K562 (cell line): ENCODE measurements around the gene SIGLEC7. TPM values are rescaled to one million over a fixed set of nuclear protein-coding genes. Genes with fewer than 3 reads are reported as not detected.

Experiments
- ATAC-seq: fragments of 200-7000 bp; cut with Tn5 transposase; 3 replicates; pipeline ENCODE4 v1.9.1; 2020; ENCODE audit warnings: moderate library complexity
- BruUV-seq: library from RNA; stranded (reverse); fragments of 400-500 nt; replicated peaks from 2 replicates; lab custom pipeline; 2021; lab: Mats Ljungman, UMichigan
- CTCF ChIA-PET: fragments of 300-600 bp; formaldehyde crosslinking; extraction: SDS; loops from one replicate; lab custom pipeline; 2021; ENCODE audit warnings: low intra/inter-chr PET ratio; lab: Yijun Ruan, JAX
- POLR2A ChIA-PET: fragments of 300-600, 350-650 bp; sonication (Branson Sonifier 250); formaldehyde crosslinking; extraction: SDS; loops from one replicate; lab custom pipeline; 2021; ENCODE audit warnings: antibody characterized with exemption, inconsistent platforms; lab: Yijun Ruan, JAX
- DNase-seq, 4 experiments: peaks; one replicate each; pipeline versions ENCODE4 v3.0.0 to v3.0.0-alpha.2; 2011 to 2018; ENCODE audit warnings: low spot score in 3 of 4, mixed read lengths in 3 of 4; ENCODE audit errors: extremely low read depth in 1 of 4
- FAIRE-seq: peaks from 2 replicates; lab custom pipeline; 2011; peaks lifted over from hg19 to GRCh38; lab: Jason Lieb, UNC
- H2AFZ ChIP-seq: 2 replicates; pipeline ENCODE4 v1.6.0; 2011; ENCODE audit warnings: low read depth, low read length, control low read depth, inconsistent platforms
- H3K27ac ChIP-seq: fragments of 200-600 bp; 3 replicates; pipeline ENCODE4 v1.8.0; 2011; ENCODE audit warnings: low read depth, mild to moderate bottlenecking, control low read depth, inconsistent platforms, low read length, moderate library complexity, mixed read lengths; ENCODE audit errors: extremely low read depth
- H3K27me3 ChIP-seq, 2 experiments: fragments of 300-600 bp in 1 of 2; 2 replicates in 1 of 2; 3 replicates in 1 of 2; pipeline versions ENCODE4 v1.6.0 to v1.8.0; 2011; ENCODE audit warnings: inconsistent platforms in 2 of 2, low read length in 2 of 2, mild to moderate bottlenecking in 1 of 2, mixed read lengths in 1 of 2, moderate library complexity in 1 of 2; ENCODE audit not compliant: control insufficient read depth in 2 of 2, insufficient read depth in 2 of 2
- H3K36me3 ChIP-seq: fragments of 300-600 bp; 3 replicates; pipeline ENCODE4 v1.8.0; 2011; ENCODE audit warnings: mild to moderate bottlenecking, low read length, inconsistent platforms; ENCODE audit not compliant: control insufficient read depth, insufficient read depth
- H3K4me1 ChIP-seq, 2 experiments: fragments of 200-600 bp in 1 of 2; replicated peaks in 1 of 2; 2 replicates in 1 of 2; 3 replicates in 1 of 2; pipeline versions ENCODE4 v1.5.1 to v1.8.0; 2011; ENCODE audit warnings: inconsistent platforms in 2 of 2, low read length in 2 of 2, mild to moderate bottlenecking in 1 of 2, mixed read lengths in 1 of 2, moderate library complexity in 1 of 2; ENCODE audit not compliant: control insufficient read depth in 2 of 2, insufficient read depth in 2 of 2
- H3K4me2 ChIP-seq: 2 replicates; pipeline ENCODE4 v1.6.1; 2011; ENCODE audit warnings: low read length, control low read depth, inconsistent platforms, mixed read lengths; ENCODE audit not compliant: insufficient read depth
- H3K4me3 ChIP-seq: fragments of 200-600 bp; sonication (generic), shearing (Covaris generic); 2 replicates; pipeline ENCODE4 v1.5.1; 2016; ENCODE audit warnings: control low read depth, inconsistent platforms
- H3K79me2 ChIP-seq: fragments of 200-600 bp; 3 replicates; pipeline ENCODE4 v1.8.0; 2011; ENCODE audit warnings: low read length, inconsistent platforms; ENCODE audit not compliant: control insufficient read depth, insufficient read depth
- H3K9ac ChIP-seq, 2 experiments: 2 replicates each; pipeline versions ENCODE4 v1.6.0 to v1.6.1; 2011; ENCODE audit warnings: low read depth in 2 of 2, low read length in 2 of 2, control low read depth in 1 of 2, inconsistent platforms in 1 of 2, mild to moderate bottlenecking in 1 of 2, mixed read lengths in 1 of 2; ENCODE audit not compliant: insufficient read depth in 1 of 2
- H3K9me1 ChIP-seq: one replicate; pipeline ENCODE4 v1.6.0; 2011; ENCODE audit warnings: inconsistent platforms, mild to moderate bottlenecking, low read length, moderate library complexity; ENCODE audit not compliant: control insufficient read depth, insufficient read depth
- H3K9me3 ChIP-seq: replicated peaks from 2 replicates; pipeline ENCODE4 v1.5.1; 2011; ENCODE audit warnings: low read depth, low read length, inconsistent platforms; ENCODE audit not compliant: control insufficient read depth, insufficient read depth
- H4K20me1 ChIP-seq: replicated peaks from 2 replicates; pipeline ENCODE4 v1.6.1; 2011; ENCODE audit warnings: low read length, inconsistent platforms, mixed read lengths; ENCODE audit not compliant: control insufficient read depth, insufficient read depth
- CBX8 ChIP-seq: fragments of 200-600 bp; sonication (generic); IDR thresholded peaks from 2 replicates; pipeline ENCODE4 v1.6.1; 2012; ENCODE audit warnings: borderline replicate concordance, mixed run types, low read depth, mild to moderate bottlenecking, moderate library complexity, mixed read lengths, low read length, control low read depth, inconsistent platforms; ENCODE audit not compliant: poor library complexity, severe bottlenecking; ENCODE audit errors: extremely low read depth
- CTBP1 ChIP-seq: fragments of 450-650 bp; IDR thresholded peaks from 2 replicates; pipeline ENCODE4 v1.6.1; 2016; ENCODE audit warnings: borderline replicate concordance
- L3MBTL2 ChIP-seq: fragments of 450-650 bp; IDR thresholded peaks from 2 replicates; pipeline ENCODE4 v1.6.1; 2016; ENCODE audit warnings: mild to moderate bottlenecking, moderate library complexity
- MAFF ChIP-seq: IDR thresholded peaks from 2 replicates; pipeline ENCODE4 v1.6.1; 2012; ENCODE audit warnings: low read length, improper control_type of control experiment
- NCOA1 ChIP-seq: fragments of 450-650 bp; IDR thresholded peaks from 2 replicates; pipeline ENCODE4 v1.6.1; 2016; ENCODE audit warnings: low read depth
- NR2C1 ChIP-seq, 2 experiments: fragments of 450-650 bp; IDR thresholded peaks; 2 replicates each; pipeline ENCODE4 v1.6.1; 2017; ENCODE audit warnings: mild to moderate bottlenecking in 2 of 2, antibody characterized with exemption in 1 of 2, inconsistent platforms in 1 of 2, missing compliant biosample characterization in 1 of 2, missing genetic modification characterization in 1 of 2
- RCOR1 ChIP-seq, 2 experiments: IDR thresholded peaks; 2 replicates each; pipeline ENCODE4 v1.6.1; 2012; ENCODE audit warnings: low read depth in 2 of 2, low read length in 2 of 2, borderline replicate concordance in 1 of 2, improper control_type of control experiment in 1 of 2
- USF2 ChIP-seq: sonication (generic); formaldehyde crosslinking; IDR thresholded peaks from 2 replicates; pipeline ENCODE4 v1.5.0; 2020; ENCODE audit warnings: missing genetic modification reagents
- ZMIZ1 ChIP-seq, 2 experiments: fragments of 150-350 bp in 1 of 2; IDR thresholded peaks; 2 replicates each; pipeline ENCODE4 v1.6.1; 2012 to 2016; ENCODE audit warnings: low read depth in 2 of 2, low read length in 2 of 2, mild to moderate bottlenecking in 1 of 2, moderate library complexity in 1 of 2
- ZNF263 ChIP-seq: sonication (generic); formaldehyde crosslinking; IDR thresholded peaks from 2 replicates; pipeline ENCODE4 v1.8.0; 2022; ENCODE audit warnings: mild to moderate bottlenecking, missing genetic modification reagents, borderline replicate concordance
- WGBS: fragments of 100-300 bp; shearing (Covaris generic); methylation state at CpG from one replicate; pipeline ENCODE4 v1.1.6; 2016; ENCODE audit warnings: low coverage, mixed read lengths; ENCODE audit not compliant: insufficient coverage; ENCODE audit errors: missing lambda C conversion rate; 5-methylcytosine and 5-hydroxymethylcytosine counted together
- in situ Hi-C: fragments of 300-500 bp; cut with MboI; formaldehyde crosslinking; loops from 4 replicates; pipeline ENCODE4 v1.15.0; 2018; ENCODE audit warnings: inconsistent platforms, mixed read lengths
- intact Hi-C: fragments of 100-400 bp; cut with micrococcal nuclease; formaldehyde crosslinking; loops from 2 replicates; pipeline ENCODE4 v1.14.2; 2022
- polyA plus RNA-seq, 8 experiments: library from polyadenylated mRNA; depleted of rRNA in 4 of 8; stranded (reverse) in 5 of 8; unstranded in 3 of 8; fragments of >200 nt; fragmentation: Nextera tagmentation in 2 of 8; fragmentation: Illumina TruSeq in 1 of 8; extraction: Ambion mirVana in 2 of 8; extraction: Trizol in 1 of 8; gene quantifications; 2 replicates each; pipeline versions ENCODE4 v1.2.1 to v1.2.3, GENCODE V29; 2011 to 2014; ENCODE audit warnings: inconsistent platforms in 1 of 8, missing spikeins in 1 of 8
- total RNA-seq, 7 experiments: library from RNA; depleted of rRNA in 6 of 7; stranded (reverse); fragments of >200 nt in 6 of 7; fragmentation: Illumina TruSeq in 2 of 7; extraction: Trizol in 2 of 7; gene quantifications; 2 replicates each; pipeline versions ENCODE4 v1.2.1 to v1.2.3, GENCODE V29; 2011 to 2021; ENCODE audit warnings: low replicate concordance in 1 of 7
- TF ChIP-seq, protein P1 (sequence below), 2 experiments: fragments of 450-650 bp in 1 of 2; sonication (generic) in 1 of 2; formaldehyde crosslinking; conservative IDR thresholded peaks; 2 replicates each; pipeline versions ENCODE4 v1.4.0 to v1.8.1; 2020 to 2022; ENCODE audit warnings: mild to moderate bottlenecking in 1 of 2, missing genetic modification reagents in 1 of 2
- TF ChIP-seq, protein P2 (sequence below): fragments of 450-650 bp; conservative IDR thresholded peaks from 2 replicates; pipeline ENCODE4 v1.6.1; 2016; ENCODE audit warnings: missing genetic modification characterization, low read depth, mild to moderate bottlenecking, missing compliant biosample characterization, moderate library complexity

Gene SIGLEC7
- total and polyA plus RNA-seq, 9 of the 15 experiments (the other 6 are each of a cell fraction or from before 2014, with no cell fraction given) = 0.10 to 0.12 TPM; not detected in 7

DNA sequence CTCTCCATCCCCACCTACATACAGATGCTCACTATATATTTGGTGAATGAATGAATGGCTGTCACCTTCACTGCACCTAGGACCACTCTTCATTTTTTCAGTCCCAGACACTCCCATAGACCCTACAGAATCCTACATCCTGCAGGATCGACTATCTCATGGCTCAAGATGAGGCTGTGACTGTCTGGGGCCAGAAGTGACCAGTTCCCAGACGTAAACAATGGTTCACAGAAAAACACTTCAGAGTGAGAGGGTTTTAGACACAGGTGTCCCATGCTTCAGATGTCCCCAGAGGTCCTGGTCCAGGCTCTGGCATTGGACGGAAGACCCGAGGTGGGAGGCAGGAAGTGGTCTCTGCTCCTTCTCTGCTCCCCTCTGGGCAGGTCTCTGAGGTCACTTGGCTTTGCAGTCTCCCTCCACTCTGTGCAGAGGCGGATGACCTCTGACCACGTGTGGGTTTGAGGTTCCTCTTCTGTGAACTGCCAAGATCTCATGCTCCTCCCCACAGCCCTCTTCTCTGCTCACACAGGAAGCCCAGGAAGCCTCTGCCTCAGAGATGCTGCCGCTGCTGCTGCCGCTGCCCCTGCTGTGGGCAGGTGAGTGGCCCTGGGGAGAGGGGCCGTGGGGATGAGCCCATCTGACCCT, 24.9 kb downstream of the SIGLEC7 start:
- POLR2A ChIA-PET = no interaction called here
- Histone ChIP-seq H3K27me3 (peaks cover 3 to 4% of the 10 kb centered on the region in 2 experiments; a peak in 3 of 5 replicates), H3K36me3 (no peaks in the 10 kb centered on the region), H2AFZ (peak overlapping the region; percentile 37; the same call in 1 of the 2 replicates), H3K4me1 (peaks cover 2 to 12% of the 10 kb centered on the region in 2 experiments; a peak in 4 of 5 replicates), H3K79me2 (no peaks in the 10 kb centered on the region), H3K9me1 (no peaks in the 10 kb centered on the region), H3K9me3 (no peaks in the 10 kb centered on the region), H3K4me2 (no peak overlapping the region; the same call in 1 of the 2 replicates), H3K4me3 (no peak overlapping the region), H3K27ac (no peak overlapping the region), H3K9ac (peak overlapping the region in 1 of 2 experiments; percentile 7; a peak in 2 of 4 replicates), H4K20me1 (no peaks in the 10 kb centered on the region)
- in situ Hi-C loops = loop anchor here (25.0 kb wide), 1 partner anchor 495 kb away; no protein-coding TSS in a partner anchor
- CTCF ChIA-PET = no interaction called here
- ATAC-seq (peak; percentile 81), DNase-seq (peak in 1 of 4 experiments; percentile 58), FAIRE-seq (peak; percentile 58)
- 2% methylated on average over 9 of the region's 9 CpGs for WGBS
- BruUV-seq = no TSS peak
- intact Hi-C loops = no loop called here
- TF ChIP-seq NR2C1 (IDR thresholded peaks at IDR 0.05) (peak; percentile 57; the same call in 1 of the 2 replicates), NR2C1 (tag; IDR thresholded peaks at IDR 0.05) (0 out of 2 replicates have a peak, but pooled peaks have one; percentile 22), ZMIZ1 (IDR thresholded peaks at IDR 0.05; ENCODE audit: low read depth in 2 of 2, low read length in 2 of 2) (no peak), RCOR1 (IDR thresholded peaks at IDR 0.05; ENCODE audit: borderline replicate concordance in 1 of 2, low read depth in 2 of 2, low read length in 2 of 2) (peak in 1 of 2 experiments; percentile 45; a peak in 1 of 4 replicates), L3MBTL2 (peak; percentile 45; the same call in 1 of the 2 replicates), MAFF (no peak), CBX8 (no peak), NCOA1 (no peak), ZNF263 (CRISPR knock-in tag) (peak; percentile 48; the same call in 1 of the 2 replicates), USF2 (CRISPR knock-in tag) (peak; percentile 66), CTBP1 (peak; percentile 76)
- TF ChIP-seq, protein P1, sequence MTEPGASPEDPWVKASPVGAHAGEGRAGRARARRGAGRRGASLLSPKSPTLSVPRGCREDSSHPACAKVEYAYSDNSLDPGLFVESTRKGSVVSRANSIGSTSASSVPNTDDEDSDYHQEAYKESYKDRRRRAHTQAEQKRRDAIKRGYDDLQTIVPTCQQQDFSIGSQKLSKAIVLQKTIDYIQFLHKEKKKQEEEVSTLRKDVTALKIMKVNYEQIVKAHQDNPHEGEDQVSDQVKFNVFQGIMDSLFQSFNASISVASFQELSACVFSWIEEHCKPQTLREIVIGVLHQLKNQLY (CRISPR knock-in tag; conservative IDR thresholded peaks at IDR 0.05) = no peak
- TF ChIP-seq, protein P2, sequence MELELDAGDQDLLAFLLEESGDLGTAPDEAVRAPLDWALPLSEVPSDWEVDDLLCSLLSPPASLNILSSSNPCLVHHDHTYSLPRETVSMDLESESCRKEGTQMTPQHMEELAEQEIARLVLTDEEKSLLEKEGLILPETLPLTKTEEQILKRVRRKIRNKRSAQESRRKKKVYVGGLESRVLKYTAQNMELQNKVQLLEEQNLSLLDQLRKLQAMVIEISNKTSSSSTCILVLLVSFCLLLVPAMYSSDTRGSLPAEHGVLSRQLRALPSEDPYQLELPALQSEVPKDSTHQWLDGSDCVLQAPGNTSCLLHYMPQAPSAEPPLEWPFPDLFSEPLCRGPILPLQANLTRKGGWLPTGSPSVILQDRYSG (tag) = no peak
